ENCODE measurements around the gene IGF1.

The IGF1 gene

GRCh38 chr12:102513739-102514138 is 33.4 kb upstream of the IGF1 start:
- no peak overlapping the region for H3K27ac ChIP-seq
- H3K36me3 ChIP-seq (ENCODE audit: insufficient read depth, low read length) = no peaks in the 10 kb centered on the region
- no peaks in the 10 kb centered on the region for H3K9me3 ChIP-seq (ENCODE audit: low read depth, low read length)
- no peak overlapping the region for H3K9ac ChIP-seq (ENCODE audit: insufficient read length)
- TF ChIP-seq FOXP2 (optimal IDR thresholded peaks at IDR 0.05; ENCODE audit: control extremely low read depth, extremely low read length, insufficient read depth) (no peak), POLR2AphosphoS5 (IDR thresholded peaks at IDR 0.05; ENCODE audit: borderline replicate concordance, low read depth, low read length) (no peak), EZH2 (IDR thresholded peaks at IDR 0.05) (no peak)
- no peak overlapping the region for H3K4me3 ChIP-seq
- no peak for DNase-seq (ENCODE audit: low read depth, low spot score)

GRCh38 chr12:102513272-102513671 is 32.9 kb upstream of the IGF1 start:
- Histone ChIP-seq H3K27ac (no peak overlapping the region), H3K9ac (ENCODE audit: insufficient read length) (no peak overlapping the region)
- no peak for DNase-seq (ENCODE audit: low read depth, low spot score)

GRCh38 chr12:102512523-102512922 is 32.2 kb upstream of the IGF1 start:
- TF ChIP-seq POLR2AphosphoS5 (IDR thresholded peaks at IDR 0.05; ENCODE audit: borderline replicate concordance, low read depth, low read length) (no peak), EZH2 (IDR thresholded peaks at IDR 0.05) (no peak), FOXP2 (optimal IDR thresholded peaks at IDR 0.05; ENCODE audit: control extremely low read depth, extremely low read length, insufficient read depth) (no peak)
- H3K36me3 ChIP-seq (ENCODE audit: insufficient read depth, low read length) = no peaks in the 10 kb centered on the region
- no peak overlapping the region for H3K27ac ChIP-seq
- no peak for DNase-seq (ENCODE audit: low read depth, low spot score)
- no peak overlapping the region for H3K9ac ChIP-seq (ENCODE audit: insufficient read length)
- no peak overlapping the region for H3K4me3 ChIP-seq
- H3K9me3 ChIP-seq (ENCODE audit: low read depth, low read length) = no peaks in the 10 kb centered on the region

More at GRCh38 chr12:102513272-102513671, 32.9 kb upstream of the IGF1 start:
- H3K36me3 ChIP-seq (ENCODE audit: insufficient read depth, low read length) = no peaks in the 10 kb centered on the region
- H3K4me3 ChIP-seq = no peak overlapping the region
- no peak for TF ChIP-seq EZH2 (IDR thresholded peaks at IDR 0.05)
- TF ChIP-seq FOXP2 (optimal IDR thresholded peaks at IDR 0.05; ENCODE audit: control extremely low read depth, extremely low read length, insufficient read depth) = no peak
- TF ChIP-seq POLR2AphosphoS5 (IDR thresholded peaks at IDR 0.05; ENCODE audit: borderline replicate concordance, low read depth, low read length) = no peak
- H3K9me3 ChIP-seq (ENCODE audit: low read depth, low read length) = no peaks in the 10 kb centered on the region

- no peaks in the 10 kb centered on the region for H3K9me3 ChIP-seq (ENCODE audit: low read depth, low read length)
- no peak overlapping the region for H3K27ac ChIP-seq
- no peak for TF ChIP-seq FOXP2 (optimal IDR thresholded peaks at IDR 0.05; ENCODE audit: control extremely low read depth, extremely low read length, insufficient read depth)
- no peak overlapping the region for H3K4me3 ChIP-seq
- DNase-seq (ENCODE audit: low read depth, low spot score) = no peak
- no peaks in the 10 kb centered on the region for H3K36me3 ChIP-seq (ENCODE audit: insufficient read depth, low read length)
- no peak overlapping the region for H3K9ac ChIP-seq (ENCODE audit: insufficient read length)
Observed at GRCh38 chr12:102511575-102511974, 31.2 kb upstream of the IGF1 start.

GRCh38 chr12:102510463-102510862 is 30.1 kb upstream of the IGF1 start:
- H3K9ac ChIP-seq (ENCODE audit: insufficient read length) = no peak overlapping the region
- no peak overlapping the region for H3K4me3 ChIP-seq
- no peaks in the 10 kb centered on the region for H3K9me3 ChIP-seq (ENCODE audit: low read depth, low read length)
- no peak for DNase-seq (ENCODE audit: low read depth, low spot score)
- TF ChIP-seq EZH2 (IDR thresholded peaks at IDR 0.05) (no peak), POLR2AphosphoS5 (IDR thresholded peaks at IDR 0.05; ENCODE audit: borderline replicate concordance, low read depth, low read length) (no peak), FOXP2 (optimal IDR thresholded peaks at IDR 0.05; ENCODE audit: control extremely low read depth, extremely low read length, insufficient read depth) (no peak)
- no peaks in the 10 kb centered on the region for H3K36me3 ChIP-seq (ENCODE audit: insufficient read depth, low read length)
- no peak overlapping the region for H3K27ac ChIP-seq

- H3K4me3 ChIP-seq = no peak overlapping the region
- no peaks in the 10 kb centered on the region for H3K9me3 ChIP-seq (ENCODE audit: low read depth, low read length)
- H3K9ac ChIP-seq (ENCODE audit: insufficient read length) = no peak overlapping the region
- TF ChIP-seq FOXP2 (optimal IDR thresholded peaks at IDR 0.05; ENCODE audit: control extremely low read depth, extremely low read length, insufficient read depth) = no peak
- TF ChIP-seq EZH2 (IDR thresholded peaks at IDR 0.05) = no peak
- no peak for TF ChIP-seq POLR2AphosphoS5 (IDR thresholded peaks at IDR 0.05; ENCODE audit: borderline replicate concordance, low read depth, low read length)
- no peaks in the 10 kb centered on the region for H3K36me3 ChIP-seq (ENCODE audit: insufficient read depth, low read length)
- H3K27ac ChIP-seq = no peak overlapping the region
- no peak for DNase-seq (ENCODE audit: low read depth, low spot score)
Observed at GRCh38 chr12:102510031-102510430, 29.7 kb upstream of the IGF1 start.

GRCh38 chr12:102509123-102509626 is 28.8 kb upstream of the IGF1 start:
- no peaks in the 10 kb centered on the region for H3K36me3 ChIP-seq (ENCODE audit: insufficient read depth, low read length)
- TF ChIP-seq EZH2 (IDR thresholded peaks at IDR 0.05) (no peak), POLR2AphosphoS5 (IDR thresholded peaks at IDR 0.05; ENCODE audit: borderline replicate concordance, low read depth, low read length) (no peak), FOXP2 (optimal IDR thresholded peaks at IDR 0.05; ENCODE audit: control extremely low read depth, extremely low read length, insufficient read depth) (no peak)
- H3K9ac ChIP-seq (ENCODE audit: insufficient read length) = no peak overlapping the region
- no peaks in the 10 kb centered on the region for H3K9me3 ChIP-seq (ENCODE audit: low read depth, low read length)
- H3K27ac ChIP-seq = no peak overlapping the region
- no peak for DNase-seq (ENCODE audit: low read depth, low spot score)
- H3K4me3 ChIP-seq = no peak overlapping the region

GRCh38 chr12:102508052-102508451 is 27.7 kb upstream of the IGF1 start:
- DNase-seq (ENCODE audit: low read depth, low spot score) = no peak
- no peak for TF ChIP-seq EZH2 (IDR thresholded peaks at IDR 0.05)
- TF ChIP-seq POLR2AphosphoS5 (IDR thresholded peaks at IDR 0.05; ENCODE audit: borderline replicate concordance, low read depth, low read length) = no peak
- TF ChIP-seq FOXP2 (optimal IDR thresholded peaks at IDR 0.05; ENCODE audit: control extremely low read depth, extremely low read length, insufficient read depth) = no peak
- no peaks in the 10 kb centered on the region for H3K9me3 ChIP-seq (ENCODE audit: low read depth, low read length)
- no peaks in the 10 kb centered on the region for H3K36me3 ChIP-seq (ENCODE audit: insufficient read depth, low read length)
- H3K9ac ChIP-seq (ENCODE audit: insufficient read length) = no peak overlapping the region
- no peak overlapping the region for H3K27ac ChIP-seq
- H3K4me3 ChIP-seq = no peak overlapping the region

- H3K9me3 ChIP-seq (ENCODE audit: low read depth, low read length) = no peaks in the 10 kb centered on the region
- no peak overlapping the region for H3K9ac ChIP-seq (ENCODE audit: insufficient read length)
- no peak overlapping the region for H3K4me3 ChIP-seq
- TF ChIP-seq POLR2AphosphoS5 (IDR thresholded peaks at IDR 0.05; ENCODE audit: borderline replicate concordance, low read depth, low read length) (no peak), FOXP2 (optimal IDR thresholded peaks at IDR 0.05; ENCODE audit: control extremely low read depth, extremely low read length, insufficient read depth) (no peak), EZH2 (IDR thresholded peaks at IDR 0.05) (no peak)
- no peak for DNase-seq (ENCODE audit: low read depth, low spot score)
- no peaks in the 10 kb centered on the region for H3K36me3 ChIP-seq (ENCODE audit: insufficient read depth, low read length)
- no peak overlapping the region for H3K27ac ChIP-seq
Observed at GRCh38 chr12:102507301-102507700, 26.9 kb upstream of the IGF1 start.
